Ovary (tissue), 9 donors: ENCODE data around the gene SETBP1. TPM values are rescaled to one million over a fixed set of nuclear protein-coding genes. Genes with fewer than 3 reads are reported as not detected.

Experiments used
- DNase-seq, 5 donors: peaks; one replicate each; pipeline ENCODE4 v3.0.0-alpha.2; 2019 to 2020
- H3K27ac ChIP-seq, 2 donors: fragments of 200-600 bp; one replicate each; pipeline versions ENCODE4 v1.5.1 to v1.8.0; 2019 to 2022
- H3K27me3 ChIP-seq: fragments of 200-600 bp; one replicate; pipeline ENCODE4 v1.8.0; 2022
- H3K36me3 ChIP-seq: fragments of 200-600 bp; sonication (generic); one replicate; pipeline ENCODE4 v1.5.1; 2019
- H3K4me1 ChIP-seq: one replicate; pipeline ENCODE4 v1.8.1; 2013; ENCODE audit warnings: mild to moderate bottlenecking, moderate library complexity; ENCODE audit not compliant: insufficient read depth
- H3K4me3 ChIP-seq: fragments of 200-600 bp; sonication (generic); one replicate; pipeline ENCODE4 v1.5.1; 2017
- H3K9me3 ChIP-seq, 2 donors: fragments of 200-600 bp in 1 of 2; sonication (generic) in 1 of 2; one replicate each; pipeline versions ENCODE4 v1.5.1 to v1.8.1; 2013 to 2019; ENCODE audit warnings: mild to moderate bottlenecking in 1 of 2, moderate library complexity in 1 of 2
- CTCF ChIP-seq, 3 donors: fragments of 450-650 bp in 2 of 3; fragments of 200-600 bp in 1 of 3; IDR thresholded peaks; one replicate each; pipeline versions ENCODE4 v1.5.1 to v1.8.0; 2016 to 2022; ENCODE audit warnings: antibody characterized with exemption in 3 of 3, mild to moderate bottlenecking in 1 of 3
- EP300 ChIP-seq: sonication (generic); formaldehyde crosslinking; IDR thresholded peaks from one replicate; pipeline ENCODE4 v1.6.1; 2017; ENCODE audit warnings: antibody characterized with exemption
- POLR2A ChIP-seq: fragments of 450-650 bp; IDR thresholded peaks from one replicate; pipeline ENCODE4 v1.6.1; 2017; ENCODE audit warnings: antibody characterized with exemption, mild to moderate bottlenecking, moderate library complexity
- WGBS, 3 donors: extraction: QIAGEN DNeasy Blood & Tissue Kit in 1 of 3; methylation state at CpG; one replicate each; pipeline versions ENCODE4 v1.1.5 to v1.1.7; 2013 to 2017; 5-methylcytosine and 5-hydroxymethylcytosine counted together
- intact Hi-C, 4 donors: fragments of 100-400 bp; cut with DNase I; formaldehyde crosslinking; loops; one replicate each; pipeline versions ENCODE4 v1.11.0 to v1.15.1; 2022 to 2023
- polyA plus RNA-seq, 2 donors: library from polyadenylated mRNA; stranded (reverse); fragments of 200-250 nt in 1 of 2; fragments of 350-450 nt in 1 of 2; fragmentation: Illumina TruSeq in 1 of 2; extraction: RNeasy Lipid Tissue Mini Kit (QIAGEN cat#74804) in 1 of 2; gene quantifications; one replicate each; pipeline ENCODE4 v1.2.3, GENCODE V29; 2013 to 2014
- total RNA-seq, 7 donors: library from RNA; depleted of rRNA in 2 of 7; stranded (reverse); fragments of >200 nt in 2 of 7; fragmentation: NEBNext Ultra II Directional in 3 of 7; extraction: Animal tissue kit (Norgen Biotek cat#: 25700) in 3 of 7; gene quantifications; one replicate each; pipeline versions ENCODE4 v1.1.0 to v1.2.4, GENCODE V29; 2016 to 2023
- donor health status: DM: no; HTN: no; CAD: no; lungs with moderate emphysema.
- donor health status: DM: no; HTN: no; CAD: no.
- donor health status: Bipolar disorder and iron deficiency.
- donor health status: DM: yes; HTN: yes; CAD: no.
- donor health status: DM: no; HTN: no; CAD: no.
- donor health status: DM: yes; HTN: yes; CAD: no.

The SETBP1 gene
- total and polyA plus RNA-seq, 9 donors = 7.8 to 53.7 (median 28.4) TPM

- WGBS, 3 donors = 96 to 100% (median 99%) methylated on average over 3 of the region's 3 CpGs
- H3K9me3 ChIP-seq = no peaks in the 10 kb centered on the region
- peaks cover 3% of the 10 kb centered on the region for H3K4me1 ChIP-seq
- TF ChIP-seq CTCF (IDR thresholded peaks at IDR 0.05) = no peak
- no peak for TF ChIP-seq EP300
- H3K36me3 ChIP-seq = no peaks in the 10 kb centered on the region
- H3K4me3 ChIP-seq = no peak overlapping the region
- intact Hi-C loops = no loop called here
- H3K27me3 ChIP-seq = no peaks in the 10 kb centered on the region
- DNase-seq = no peak
- H3K27ac ChIP-seq = no peak overlapping the region
Measured at GRCh38 chr18:44862112-44862511, 181.4 kb downstream of the SETBP1 start.

- no peak for DNase-seq
- intact Hi-C loops = no loop called here
- no peak for TF ChIP-seq EP300
- TF ChIP-seq CTCF (IDR thresholded peaks at IDR 0.05) = no peak
- TF ChIP-seq POLR2A = no peak
- H3K27me3 ChIP-seq = no peaks in the 10 kb centered on the region
- H3K36me3 ChIP-seq = no peaks in the 10 kb centered on the region
- H3K4me3 ChIP-seq = no peak overlapping the region
- peaks cover 1% of the 10 kb centered on the region for H3K4me1 ChIP-seq
- no peak overlapping the region for H3K27ac ChIP-seq
- WGBS, 3 donors = 95 to 100% (median 98%) methylated on average over 1 of the region's 1 CpG
- no peaks in the 10 kb centered on the region for H3K9me3 ChIP-seq
Measured at GRCh38 chr18:44866103-44866502, 185.4 kb downstream of the SETBP1 start.

- Histone ChIP-seq H3K27ac (no peak overlapping the region), H3K36me3 (no peaks in the 10 kb centered on the region), H3K27me3 (no peaks in the 10 kb centered on the region), H3K4me3 (no peak overlapping the region), H3K9me3 (no peaks in the 10 kb centered on the region), H3K4me1 (peaks cover 1% of the 10 kb centered on the region)
- WGBS, 3 donors = 66 to 83% (median 71%) methylated on average over 4 of the region's 4 CpGs
- intact Hi-C loops = no loop called here
- TF ChIP-seq EP300 (no peak), POLR2A (no peak), CTCF (IDR thresholded peaks at IDR 0.05) (no peak)
- no peak for DNase-seq
Measured at GRCh38 chr18:44869533-44869932, 188.8 kb downstream of the SETBP1 start.

- no peaks in the 10 kb centered on the region for H3K9me3 ChIP-seq
- no peak for TF ChIP-seq POLR2A
- TF ChIP-seq CTCF (IDR thresholded peaks at IDR 0.05) = no peak
- no peak for TF ChIP-seq EP300
- 66 to 89% (median 72%) methylated on average over 11 of the region's 11 CpGs for WGBS, 3 donors
- H3K27ac ChIP-seq = no peak overlapping the region
- H3K4me3 ChIP-seq = no peak overlapping the region
- intact Hi-C loops = no loop called here
- H3K4me1 ChIP-seq = peaks cover 1% of the 10 kb centered on the region
- H3K27me3 ChIP-seq = no peaks in the 10 kb centered on the region
- no peak for DNase-seq
- H3K36me3 ChIP-seq = no peaks in the 10 kb centered on the region
Measured at GRCh38 chr18:44870631-44871502, 190.2 kb downstream of the SETBP1 start.
